Tibial nerve (tissue), 4 donors: ENCODE measurements around the gene DDX20. TPM values are rescaled to one million over a fixed set of nuclear protein-coding genes. Genes with fewer than 3 reads are reported as not detected.
A peak's percentile ranks its signal among the peaks of the same experiment; 100 is the strongest.

Source experiments
- DNase-seq, 2 donors: peaks; one replicate each; pipeline ENCODE4 v3.0.0-alpha.2; 2019; ENCODE audit warnings: low spot score in 2 of 2
- H3K27ac ChIP-seq, 4 donors: fragments of 200-600 bp; sonication (generic) in 3 of 4; one replicate each; pipeline ENCODE4 v1.5.1; 2017 to 2019; ENCODE audit warnings: mild to moderate bottlenecking in 1 of 4
- H3K27me3 ChIP-seq, 2 donors: fragments of 200-600 bp; sonication (generic) in 1 of 2; one replicate each; pipeline versions ENCODE4 v1.5.1 to v1.6.0; 2017 to 2019
- H3K36me3 ChIP-seq, 3 donors: fragments of 200-600 bp; sonication (generic); one replicate each; pipeline ENCODE4 v1.5.1; 2018 to 2019
- H3K4me1 ChIP-seq, 4 donors: fragments of 200-600 bp; sonication (generic) in 3 of 4; one replicate each; pipeline ENCODE4 v1.5.1; 2017 to 2019
- H3K4me3 ChIP-seq, 4 donors: fragments of 200-600 bp; sonication (generic) in 3 of 4; one replicate each; pipeline ENCODE4 v1.5.1; 2017 to 2019; ENCODE audit warnings: mild to moderate bottlenecking in 1 of 4, moderate library complexity in 1 of 4
- H3K9me3 ChIP-seq, 4 donors: fragments of 200-600 bp; sonication (generic) in 3 of 4; one replicate each; pipeline ENCODE4 v1.5.1; 2017 to 2019
- EP300 ChIP-seq, 2 donors: sonication (generic); formaldehyde crosslinking; IDR thresholded peaks; one replicate each; pipeline ENCODE4 v1.6.1; 2017; ENCODE audit warnings: antibody characterized with exemption in 2 of 2, mild to moderate bottlenecking in 1 of 2
- POLR2A ChIP-seq, 2 donors: fragments of 450-650 bp; IDR thresholded peaks; one replicate each; pipeline ENCODE4 v1.6.1; 2017; ENCODE audit warnings: antibody characterized with exemption in 2 of 2, mild to moderate bottlenecking in 2 of 2, moderate library complexity in 2 of 2
- WGBS, 2 donors: methylation state at CpG; one replicate each; pipeline ENCODE4 v1.1.5; 2018; 5-methylcytosine and 5-hydroxymethylcytosine counted together
- total RNA-seq, 4 donors: library from RNA; depleted of rRNA; stranded (reverse); fragments of >200 nt; gene quantifications; one replicate each; pipeline ENCODE4 v1.1.0, GENCODE V29; 2016
- TF ChIP-seq, protein P1 (sequence below), 5 experiments: fragments of 200-600 bp in 3 of 5; fragments of 450-650 bp in 2 of 5; sonication (generic) in 3 of 5; IDR thresholded peaks; one replicate each; pipeline ENCODE4 v1.5.1; 2016 to 2019; ENCODE audit warnings: antibody characterized with exemption in 5 of 5, mild to moderate bottlenecking in 3 of 5, moderate library complexity in 2 of 5

The DDX20 gene
- total RNA-seq, 4 donors from 2014 or later: 30.8 to 40.5 (median 35.5) TPM

DNA sequence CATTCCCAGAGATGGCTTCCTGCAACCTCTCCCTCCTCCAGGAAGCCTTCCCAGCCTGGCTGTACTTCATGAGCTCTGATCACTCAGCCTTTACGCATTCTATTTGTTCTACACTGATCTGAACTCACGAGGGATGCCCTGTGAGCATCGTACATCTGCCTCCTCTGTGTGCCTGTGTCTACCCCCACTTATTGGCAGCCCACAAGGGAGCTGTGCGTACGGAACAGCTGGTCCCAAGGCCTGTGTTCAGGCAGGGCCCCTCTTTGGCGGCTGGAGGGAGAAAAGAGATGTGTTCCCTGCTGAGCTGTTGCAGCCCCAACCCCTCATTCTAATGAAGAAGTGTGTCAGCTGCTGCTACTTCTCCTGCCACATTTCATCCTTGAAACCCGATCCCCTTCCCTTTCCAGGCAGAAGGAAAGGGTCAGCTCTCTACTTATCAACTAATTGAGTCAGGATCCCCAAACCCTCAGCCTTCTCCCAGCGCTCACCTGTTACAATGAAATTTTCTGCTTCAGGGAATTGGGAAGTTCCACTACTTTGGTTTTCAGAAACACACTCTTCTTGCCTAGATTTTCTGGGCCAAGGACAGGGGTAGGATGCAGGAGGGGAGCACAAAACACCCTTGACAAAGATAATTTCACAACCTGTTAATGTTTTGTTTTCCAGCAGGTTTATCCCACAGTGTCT is 19.7 kb upstream of the DDX20 start:
- peak overlapping the region in 3 of 4 donors; percentile 77 to 94 (median 93) for H3K27ac ChIP-seq
- no peak for TF ChIP-seq EP300 (IDR thresholded peaks at IDR 0.05)
- H3K27me3 ChIP-seq: no peaks in the 10 kb centered on the region
- no peak overlapping the region for H3K4me3 ChIP-seq
- DNase-seq: no peak
- H3K4me1 ChIP-seq: peaks cover 0 to 91% (median 63%) of the 10 kb centered on the region in 4 donors
- no peaks in the 10 kb centered on the region for H3K9me3 ChIP-seq
- H3K36me3 ChIP-seq: no peaks in the 10 kb centered on the region
- WGBS, 2 donors: 76 to 78% methylated on average over 8 of the region's 8 CpGs

DNA sequence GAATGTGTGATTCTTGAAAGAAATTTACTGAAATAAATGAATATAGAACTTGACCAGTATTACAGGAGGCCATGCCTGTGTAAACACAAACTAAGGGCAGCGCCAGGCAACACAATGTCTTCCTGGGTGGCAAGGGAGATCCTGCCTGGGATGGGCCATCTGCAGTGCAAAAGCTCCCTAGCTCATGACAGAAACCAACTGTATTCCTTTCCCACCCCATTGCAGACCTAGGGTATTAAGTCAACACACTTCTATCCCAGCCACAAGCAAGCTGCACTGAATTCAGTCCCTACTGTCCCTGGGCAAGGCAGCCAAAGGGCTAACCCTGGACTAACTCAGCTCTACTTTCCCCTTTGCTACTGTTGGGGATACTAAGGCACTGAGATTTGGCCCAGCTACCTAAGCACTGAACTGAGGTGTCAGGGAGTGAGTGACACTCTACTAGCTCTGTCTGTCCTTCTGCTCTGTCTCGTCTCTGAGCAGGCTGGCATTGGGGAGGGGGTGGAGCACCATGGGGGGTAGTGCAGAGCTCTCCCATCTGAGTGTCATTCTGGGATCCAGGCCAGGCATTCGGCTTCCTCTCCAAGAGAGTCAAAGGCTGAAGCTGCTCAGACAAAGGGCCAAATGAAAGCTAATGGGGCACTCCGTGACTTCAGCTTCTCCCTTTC is 19.0 kb upstream of the DDX20 start:
- H3K4me3 ChIP-seq: no peak overlapping the region
- no peaks in the 10 kb centered on the region for H3K36me3 ChIP-seq
- DNase-seq: no peak
- 43 to 46% methylated on average over 4 of the region's 4 CpGs for WGBS, 2 donors
- peaks cover 0 to 85% (median 59%) of the 10 kb centered on the region in 4 donors for H3K4me1 ChIP-seq
- TF ChIP-seq EP300 (IDR thresholded peaks at IDR 0.05) (no peak), POLR2A (IDR thresholded peaks at IDR 0.05) (no peak)
- TF ChIP-seq, protein P1, sequence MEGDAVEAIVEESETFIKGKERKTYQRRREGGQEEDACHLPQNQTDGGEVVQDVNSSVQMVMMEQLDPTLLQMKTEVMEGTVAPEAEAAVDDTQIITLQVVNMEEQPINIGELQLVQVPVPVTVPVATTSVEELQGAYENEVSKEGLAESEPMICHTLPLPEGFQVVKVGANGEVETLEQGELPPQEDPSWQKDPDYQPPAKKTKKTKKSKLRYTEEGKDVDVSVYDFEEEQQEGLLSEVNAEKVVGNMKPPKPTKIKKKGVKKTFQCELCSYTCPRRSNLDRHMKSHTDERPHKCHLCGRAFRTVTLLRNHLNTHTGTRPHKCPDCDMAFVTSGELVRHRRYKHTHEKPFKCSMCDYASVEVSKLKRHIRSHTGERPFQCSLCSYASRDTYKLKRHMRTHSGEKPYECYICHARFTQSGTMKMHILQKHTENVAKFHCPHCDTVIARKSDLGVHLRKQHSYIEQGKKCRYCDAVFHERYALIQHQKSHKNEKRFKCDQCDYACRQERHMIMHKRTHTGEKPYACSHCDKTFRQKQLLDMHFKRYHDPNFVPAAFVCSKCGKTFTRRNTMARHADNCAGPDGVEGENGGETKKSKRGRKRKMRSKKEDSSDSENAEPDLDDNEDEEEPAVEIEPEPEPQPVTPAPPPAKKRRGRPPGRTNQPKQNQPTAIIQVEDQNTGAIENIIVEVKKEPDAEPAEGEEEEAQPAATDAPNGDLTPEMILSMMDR (IDR thresholded peaks at IDR 0.05): no peak
- no peaks in the 10 kb centered on the region for H3K27me3 ChIP-seq
- no peaks in the 10 kb centered on the region for H3K9me3 ChIP-seq
- H3K27ac ChIP-seq: peak overlapping the region in 3 of 4 donors; percentile 77 to 94 (median 93)

DNA sequence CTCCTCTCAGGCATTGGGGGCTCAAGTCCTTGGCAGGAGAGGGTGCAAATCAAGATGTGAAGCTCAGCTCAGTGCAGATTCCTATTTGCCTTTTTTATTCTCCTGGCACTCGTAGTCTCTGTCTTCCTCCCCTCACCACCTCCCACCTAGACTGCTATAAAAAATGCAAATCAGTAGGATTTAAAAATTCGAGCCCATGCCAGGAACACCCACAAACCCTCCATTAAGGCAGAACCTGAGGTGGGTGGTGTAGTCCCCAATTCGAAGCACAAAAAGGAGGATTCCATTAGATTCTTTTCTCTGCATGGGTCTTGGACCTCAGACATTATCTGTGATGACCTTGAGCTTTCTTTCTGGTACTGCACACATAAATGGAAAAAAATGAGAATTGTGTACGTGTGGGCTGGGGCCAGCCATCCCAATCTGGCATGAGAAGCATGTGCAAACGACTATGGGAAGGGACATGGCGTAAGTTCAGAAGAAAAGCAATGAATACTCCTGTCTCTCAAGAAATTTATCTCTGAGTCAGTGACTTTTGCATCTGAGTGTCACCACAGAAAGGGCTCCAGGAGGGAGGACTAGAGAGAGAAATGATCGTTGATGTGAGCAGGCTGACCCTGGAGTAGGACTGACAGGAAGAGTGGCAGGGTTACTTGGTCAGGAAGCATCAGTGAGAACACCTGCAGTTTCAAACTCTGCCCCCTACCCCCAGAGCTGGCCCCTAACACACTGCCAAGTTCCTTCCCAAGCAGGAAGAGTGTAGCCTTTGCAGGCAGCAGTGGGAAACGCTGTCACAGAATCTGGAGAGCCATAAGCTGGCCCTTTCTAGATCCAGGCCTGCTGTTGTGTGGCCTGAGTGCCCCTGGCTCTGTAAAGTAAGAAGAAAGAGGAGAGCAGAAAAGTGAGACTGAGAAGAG is 18.2 kb upstream of the DDX20 start:
- no peak for DNase-seq
- Histone ChIP-seq H3K4me3 (peak overlapping the region; percentile 54 to 73 (median 62)), H3K36me3 (no peaks in the 10 kb centered on the region), H3K27ac (peak overlapping the region; percentile 77 to 94 (median 85)), H3K9me3 (no peaks in the 10 kb centered on the region), H3K4me1 (peaks cover 0 to 77% (median 56%) of the 10 kb centered on the region in 4 donors), H3K27me3 (no peaks in the 10 kb centered on the region)
- WGBS, 2 donors: 30 to 31% methylated on average over 8 of the region's 8 CpGs
- TF ChIP-seq EP300 (IDR thresholded peaks at IDR 0.05) (no peak), POLR2A (IDR thresholded peaks at IDR 0.05) (no peak)
- TF ChIP-seq, protein P1 (IDR thresholded peaks at IDR 0.05): no peak

DNA sequence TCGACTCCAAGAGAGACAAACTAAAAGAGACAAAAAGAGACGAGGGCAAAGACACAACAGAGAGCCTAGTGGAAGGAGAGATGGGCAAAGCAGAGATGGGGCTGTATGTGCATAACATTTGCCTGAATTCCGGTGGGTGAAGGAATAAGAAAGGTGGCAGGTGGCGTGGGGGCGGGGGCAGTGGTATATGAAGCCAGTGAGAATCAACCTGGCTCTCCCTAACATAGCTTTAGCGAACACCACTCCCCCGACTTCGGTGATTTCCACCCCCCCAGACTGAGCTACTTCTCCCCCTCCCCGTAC is 17.6 kb upstream of the DDX20 start:
- H3K36me3 ChIP-seq: no peaks in the 10 kb centered on the region
- 15 to 17% methylated on average over 9 of the region's 9 CpGs for WGBS, 2 donors
- no peak for DNase-seq
- peak overlapping the region; percentile 54 to 73 (median 62) for H3K4me3 ChIP-seq
- no peaks in the 10 kb centered on the region for H3K27me3 ChIP-seq
- TF ChIP-seq EP300 (IDR thresholded peaks at IDR 0.05): no peak
- TF ChIP-seq POLR2A (IDR thresholded peaks at IDR 0.05): no peak
- TF ChIP-seq, protein P1 (IDR thresholded peaks at IDR 0.05): no peak
- H3K9me3 ChIP-seq: no peaks in the 10 kb centered on the region
- peaks cover 0 to 70% (median 51%) of the 10 kb centered on the region in 4 donors for H3K4me1 ChIP-seq
- H3K27ac ChIP-seq: peak overlapping the region; percentile 77 to 94 (median 85)

DNA sequence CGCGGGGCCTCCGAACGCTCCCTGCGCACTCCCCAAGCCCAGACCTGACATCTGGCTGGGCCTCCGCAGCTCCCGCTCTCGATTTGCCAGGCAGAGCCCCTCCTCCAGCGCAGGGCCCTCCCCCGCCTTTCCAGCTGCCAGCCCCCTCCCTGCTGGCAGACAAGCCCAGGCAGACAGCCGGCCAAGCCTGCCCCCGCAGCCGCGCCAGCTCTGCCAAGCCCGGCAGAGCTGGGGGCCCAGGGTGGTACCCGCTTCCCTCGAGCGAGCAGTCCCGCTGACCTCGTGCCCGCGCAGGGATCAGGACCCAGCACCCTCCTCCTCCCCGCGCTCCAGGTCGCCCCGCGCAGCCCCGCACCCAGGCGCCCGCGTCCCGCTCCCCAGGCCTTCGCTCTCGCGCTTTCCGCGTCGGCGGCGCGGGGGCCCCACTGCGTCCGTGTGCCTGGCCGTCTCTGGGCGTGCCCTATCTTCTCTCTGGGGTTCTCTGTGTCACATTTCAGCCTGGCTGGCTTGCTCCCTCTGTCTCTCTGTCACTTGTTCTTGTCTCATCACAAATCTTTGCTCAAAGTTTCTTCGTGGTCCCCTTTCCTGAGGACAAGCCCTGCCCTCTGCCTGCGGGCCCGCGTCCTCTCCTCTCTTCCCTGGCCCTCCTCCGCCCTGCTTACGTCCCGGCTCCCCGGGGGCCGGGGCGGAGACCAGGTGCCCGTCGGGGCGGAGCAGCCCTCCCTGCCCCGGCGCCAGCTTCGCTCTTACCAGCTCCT is 17.1 kb upstream of the DDX20 start:
- TF ChIP-seq POLR2A (IDR thresholded peaks at IDR 0.05) (peak in 1 of 2 donors; percentile 29), EP300 (IDR thresholded peaks at IDR 0.05) (peak in 1 of 2 donors; percentile 34)
- TF ChIP-seq, protein P1 (IDR thresholded peaks at IDR 0.05): no peak
- WGBS, 2 donors: 1% methylated on average over 47 to 55 of the region's 61 CpGs

More for the DNA sequence above, 17.1 kb upstream of the DDX20 start:
- Histone ChIP-seq H3K9me3 (no peaks in the 10 kb centered on the region), H3K4me3 (peak overlapping the region; percentile 54 to 73 (median 62)), H3K27me3 (no peaks in the 10 kb centered on the region), H3K4me1 (peaks cover 0 to 65% (median 46%) of the 10 kb centered on the region in 4 donors), H3K27ac (peak overlapping the region; percentile 77 to 94 (median 85)), H3K36me3 (no peaks in the 10 kb centered on the region)
- peak; percentile 28 to 38 for DNase-seq
